Measurements from ENCODE around the gene PTCSC3.

GRCh38 chr14:36111822-36112583, 64.5 kb downstream of the PTCSC3 start:
- TF ChIP-seq PATZ1 (CRISPR knock-in tag; IDR thresholded peaks at IDR 0.05; ENCODE audit: borderline replicate concordance) = no peak
- TF ChIP-seq ZFP30 (CRISPR knock-in tag; IDR thresholded peaks at IDR 0.05) = no peak
- no peak for TF ChIP-seq TCF4 (CRISPR knock-in tag; IDR thresholded peaks at IDR 0.05; ENCODE audit: borderline replicate concordance)
